K562 (cell line): Measurements from ENCODE around the gene NUP188. TPM values are rescaled to one million over a fixed set of nuclear protein-coding genes. Genes with fewer than 3 reads are reported as not detected.
A peak's percentile ranks its signal among the peaks of the same experiment; 100 is the strongest.

ENCODE experiments used
- ATAC-seq: fragments of 200-7000 bp; cut with Tn5 transposase; 3 replicates; pipeline ENCODE4 v1.9.1; 2020; ENCODE audit warnings: moderate library complexity
- BruUV-seq: library from RNA; stranded (reverse); fragments of 400-500 nt; replicated peaks from 2 replicates; lab custom pipeline; 2021; lab: Mats Ljungman, UMichigan
- CTCF ChIA-PET: fragments of 300-600 bp; formaldehyde crosslinking; extraction: SDS; loops from one replicate; lab custom pipeline; 2021; ENCODE audit warnings: low intra/inter-chr PET ratio; lab: Yijun Ruan, JAX
- POLR2A ChIA-PET: fragments of 300-600, 350-650 bp; sonication (Branson Sonifier 250); formaldehyde crosslinking; extraction: SDS; loops from one replicate; lab custom pipeline; 2021; ENCODE audit warnings: antibody characterized with exemption, inconsistent platforms; lab: Yijun Ruan, JAX
- DNase-seq, 4 experiments: peaks; one replicate each; pipeline versions ENCODE4 v3.0.0 to v3.0.0-alpha.2; 2011 to 2018; ENCODE audit warnings: low spot score in 3 of 4, mixed read lengths in 3 of 4; ENCODE audit errors: extremely low read depth in 1 of 4
- FAIRE-seq: peaks from 2 replicates; lab custom pipeline; 2011; peaks lifted over from hg19 to GRCh38; lab: Jason Lieb, UNC
- H2AFZ ChIP-seq: 2 replicates; pipeline ENCODE4 v1.6.0; 2011; ENCODE audit warnings: low read depth, low read length, control low read depth, inconsistent platforms
- H3K27ac ChIP-seq: fragments of 200-600 bp; 3 replicates; pipeline ENCODE4 v1.8.0; 2011; ENCODE audit warnings: low read depth, mild to moderate bottlenecking, control low read depth, inconsistent platforms, low read length, moderate library complexity, mixed read lengths; ENCODE audit errors: extremely low read depth
- H3K27me3 ChIP-seq, 2 experiments: fragments of 300-600 bp in 1 of 2; 2 replicates in 1 of 2; 3 replicates in 1 of 2; pipeline versions ENCODE4 v1.6.0 to v1.8.0; 2011; ENCODE audit warnings: inconsistent platforms in 2 of 2, low read length in 2 of 2, mild to moderate bottlenecking in 1 of 2, mixed read lengths in 1 of 2, moderate library complexity in 1 of 2; ENCODE audit not compliant: control insufficient read depth in 2 of 2, insufficient read depth in 2 of 2
- H3K36me3 ChIP-seq: fragments of 300-600 bp; 3 replicates; pipeline ENCODE4 v1.8.0; 2011; ENCODE audit warnings: mild to moderate bottlenecking, low read length, inconsistent platforms; ENCODE audit not compliant: control insufficient read depth, insufficient read depth
- H3K4me1 ChIP-seq, 2 experiments: fragments of 200-600 bp in 1 of 2; replicated peaks in 1 of 2; 2 replicates in 1 of 2; 3 replicates in 1 of 2; pipeline versions ENCODE4 v1.5.1 to v1.8.0; 2011; ENCODE audit warnings: inconsistent platforms in 2 of 2, low read length in 2 of 2, mild to moderate bottlenecking in 1 of 2, mixed read lengths in 1 of 2, moderate library complexity in 1 of 2; ENCODE audit not compliant: control insufficient read depth in 2 of 2, insufficient read depth in 2 of 2
- H3K4me2 ChIP-seq: 2 replicates; pipeline ENCODE4 v1.6.1; 2011; ENCODE audit warnings: low read length, control low read depth, inconsistent platforms, mixed read lengths; ENCODE audit not compliant: insufficient read depth
- H3K4me3 ChIP-seq: fragments of 200-600 bp; sonication (generic), shearing (Covaris generic); 2 replicates; pipeline ENCODE4 v1.5.1; 2016; ENCODE audit warnings: control low read depth, inconsistent platforms
- H3K79me2 ChIP-seq: fragments of 200-600 bp; 3 replicates; pipeline ENCODE4 v1.8.0; 2011; ENCODE audit warnings: low read length, inconsistent platforms; ENCODE audit not compliant: control insufficient read depth, insufficient read depth
- H3K9ac ChIP-seq, 2 experiments: 2 replicates each; pipeline versions ENCODE4 v1.6.0 to v1.6.1; 2011; ENCODE audit warnings: low read depth in 2 of 2, low read length in 2 of 2, control low read depth in 1 of 2, inconsistent platforms in 1 of 2, mild to moderate bottlenecking in 1 of 2, mixed read lengths in 1 of 2; ENCODE audit not compliant: insufficient read depth in 1 of 2
- H3K9me1 ChIP-seq: one replicate; pipeline ENCODE4 v1.6.0; 2011; ENCODE audit warnings: inconsistent platforms, mild to moderate bottlenecking, low read length, moderate library complexity; ENCODE audit not compliant: control insufficient read depth, insufficient read depth
- H3K9me3 ChIP-seq: replicated peaks from 2 replicates; pipeline ENCODE4 v1.5.1; 2011; ENCODE audit warnings: low read depth, low read length, inconsistent platforms; ENCODE audit not compliant: control insufficient read depth, insufficient read depth
- H4K20me1 ChIP-seq: replicated peaks from 2 replicates; pipeline ENCODE4 v1.6.1; 2011; ENCODE audit warnings: low read length, inconsistent platforms, mixed read lengths; ENCODE audit not compliant: control insufficient read depth, insufficient read depth
- EGR1 ChIP-seq: fragments of 450-650 bp; conservative IDR thresholded peaks from 2 replicates; pipeline ENCODE4 v1.6.1; 2017; ENCODE audit warnings: mild to moderate bottlenecking
- WGBS: fragments of 100-300 bp; shearing (Covaris generic); methylation state at CpG from one replicate; pipeline ENCODE4 v1.1.6; 2016; ENCODE audit warnings: low coverage, mixed read lengths; ENCODE audit not compliant: insufficient coverage; ENCODE audit errors: missing lambda C conversion rate; 5-methylcytosine and 5-hydroxymethylcytosine counted together
- in situ Hi-C: fragments of 300-500 bp; cut with MboI; formaldehyde crosslinking; loops from 4 replicates; pipeline ENCODE4 v1.15.0; 2018; ENCODE audit warnings: inconsistent platforms, mixed read lengths
- intact Hi-C: fragments of 100-400 bp; cut with micrococcal nuclease; formaldehyde crosslinking; loops from 2 replicates; pipeline ENCODE4 v1.14.2; 2022
- polyA plus RNA-seq, 8 experiments: library from polyadenylated mRNA; depleted of rRNA in 4 of 8; stranded (reverse) in 5 of 8; unstranded in 3 of 8; fragments of >200 nt; fragmentation: Nextera tagmentation in 2 of 8; fragmentation: Illumina TruSeq in 1 of 8; extraction: Ambion mirVana in 2 of 8; extraction: Trizol in 1 of 8; gene quantifications; 2 replicates each; pipeline versions ENCODE4 v1.2.1 to v1.2.3, GENCODE V29; 2011 to 2014; ENCODE audit warnings: inconsistent platforms in 1 of 8, missing spikeins in 1 of 8
- total RNA-seq, 7 experiments: library from RNA; depleted of rRNA in 6 of 7; stranded (reverse); fragments of >200 nt in 6 of 7; fragmentation: Illumina TruSeq in 2 of 7; extraction: Trizol in 2 of 7; gene quantifications; 2 replicates each; pipeline versions ENCODE4 v1.2.1 to v1.2.3, GENCODE V29; 2011 to 2021; ENCODE audit warnings: low replicate concordance in 1 of 7
- TF ChIP-seq, protein P1 (sequence below): fragments of 250-450 bp; sonication (Bioruptor Pico); IDR thresholded peaks from 2 replicates; pipeline ENCODE4 v1.4.0; 2020; ENCODE audit warnings: mild to moderate bottlenecking, moderate library complexity, borderline replicate concordance
- TF ChIP-seq, protein P2 (sequence below), 2 experiments: fragments of 450-650 bp; formaldehyde crosslinking in 1 of 2; IDR thresholded peaks; 2 replicates each; pipeline versions ENCODE4 v1.4.0 to v1.6.1; 2014 to 2020; ENCODE audit warnings: mild to moderate bottlenecking in 2 of 2, borderline replicate concordance in 1 of 2, low read depth in 1 of 2

NUP188 gene
- total and polyA plus RNA-seq, 9 of the 15 experiments (the other 6 are each of a cell fraction or from before 2014, with no cell fraction given): 11.7 to 135 (median 70.6) TPM

DNA sequence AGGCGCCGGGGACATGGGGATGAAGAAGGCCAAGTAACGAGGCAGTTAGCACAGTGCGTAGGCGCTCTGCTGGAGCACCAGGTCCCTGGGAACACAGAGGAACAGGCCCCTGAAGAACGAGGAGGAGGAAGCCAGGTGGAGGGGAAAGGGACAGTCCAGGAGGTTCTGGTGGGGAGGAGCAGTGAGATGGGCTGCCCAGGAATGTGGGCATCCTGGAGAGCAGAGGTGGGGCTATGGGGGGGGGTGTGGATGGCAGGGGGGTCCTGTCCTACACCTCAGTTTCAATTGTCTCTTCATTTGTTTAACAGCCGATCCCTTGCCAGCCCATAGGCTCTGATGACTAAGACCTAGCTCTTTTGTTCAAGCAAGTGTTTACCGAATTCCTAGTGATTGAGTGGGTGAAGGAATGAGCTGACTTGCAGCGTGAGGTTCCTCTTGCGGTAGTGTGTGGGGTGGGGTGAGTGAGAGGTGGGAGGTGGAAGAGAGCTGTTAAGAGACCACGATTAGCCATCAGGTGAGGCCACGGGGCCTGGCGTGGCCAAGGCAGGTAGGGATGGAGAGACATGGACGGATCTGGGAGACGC, 35.1 kb upstream of the NUP188 start:
- Histone ChIP-seq H3K27ac (no peak overlapping the region), H2AFZ (no peak overlapping the region), H3K27me3 (no peaks in the 10 kb centered on the region; a peak in 1 of 5 replicates), H3K4me3 (no peak overlapping the region), H3K4me2 (no peak overlapping the region), H3K4me1 (peaks cover 17 to 48% of the 10 kb centered on the region in 2 experiments), H3K9ac (peak overlapping the region in 1 of 2 experiments; percentile 4; a peak in 2 of 4 replicates), H3K9me3 (no peaks in the 10 kb centered on the region), H3K36me3 (peaks cover 57% of the 10 kb centered on the region; the same call in 2 of the 3 replicates), H4K20me1 (no peaks in the 10 kb centered on the region; the same call in 1 of the 2 replicates), H3K9me1 (no peaks in the 10 kb centered on the region), H3K79me2 (0 out of 3 replicates have a peak, but pooled peaks cover 11% of the 10 kb centered on the region)
- 78% methylated on average over 15 of the region's 15 CpGs for WGBS
- no peak for DNase-seq
- TF ChIP-seq EGR1: peak; percentile 41; the same call in 1 of the 2 replicates
- TF ChIP-seq, protein P1, sequence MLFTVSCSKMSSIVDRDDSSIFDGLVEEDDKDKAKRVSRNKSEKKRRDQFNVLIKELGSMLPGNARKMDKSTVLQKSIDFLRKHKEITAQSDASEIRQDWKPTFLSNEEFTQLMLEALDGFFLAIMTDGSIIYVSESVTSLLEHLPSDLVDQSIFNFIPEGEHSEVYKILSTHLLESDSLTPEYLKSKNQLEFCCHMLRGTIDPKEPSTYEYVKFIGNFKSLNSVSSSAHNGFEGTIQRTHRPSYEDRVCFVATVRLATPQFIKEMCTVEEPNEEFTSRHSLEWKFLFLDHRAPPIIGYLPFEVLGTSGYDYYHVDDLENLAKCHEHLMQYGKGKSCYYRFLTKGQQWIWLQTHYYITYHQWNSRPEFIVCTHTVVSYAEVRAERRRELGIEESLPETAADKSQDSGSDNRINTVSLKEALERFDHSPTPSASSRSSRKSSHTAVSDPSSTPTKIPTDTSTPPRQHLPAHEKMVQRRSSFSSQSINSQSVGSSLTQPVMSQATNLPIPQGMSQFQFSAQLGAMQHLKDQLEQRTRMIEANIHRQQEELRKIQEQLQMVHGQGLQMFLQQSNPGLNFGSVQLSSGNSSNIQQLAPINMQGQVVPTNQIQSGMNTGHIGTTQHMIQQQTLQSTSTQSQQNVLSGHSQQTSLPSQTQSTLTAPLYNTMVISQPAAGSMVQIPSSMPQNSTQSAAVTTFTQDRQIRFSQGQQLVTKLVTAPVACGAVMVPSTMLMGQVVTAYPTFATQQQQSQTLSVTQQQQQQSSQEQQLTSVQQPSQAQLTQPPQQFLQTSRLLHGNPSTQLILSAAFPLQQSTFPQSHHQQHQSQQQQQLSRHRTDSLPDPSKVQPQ: no peak
- TF ChIP-seq, protein P2, sequence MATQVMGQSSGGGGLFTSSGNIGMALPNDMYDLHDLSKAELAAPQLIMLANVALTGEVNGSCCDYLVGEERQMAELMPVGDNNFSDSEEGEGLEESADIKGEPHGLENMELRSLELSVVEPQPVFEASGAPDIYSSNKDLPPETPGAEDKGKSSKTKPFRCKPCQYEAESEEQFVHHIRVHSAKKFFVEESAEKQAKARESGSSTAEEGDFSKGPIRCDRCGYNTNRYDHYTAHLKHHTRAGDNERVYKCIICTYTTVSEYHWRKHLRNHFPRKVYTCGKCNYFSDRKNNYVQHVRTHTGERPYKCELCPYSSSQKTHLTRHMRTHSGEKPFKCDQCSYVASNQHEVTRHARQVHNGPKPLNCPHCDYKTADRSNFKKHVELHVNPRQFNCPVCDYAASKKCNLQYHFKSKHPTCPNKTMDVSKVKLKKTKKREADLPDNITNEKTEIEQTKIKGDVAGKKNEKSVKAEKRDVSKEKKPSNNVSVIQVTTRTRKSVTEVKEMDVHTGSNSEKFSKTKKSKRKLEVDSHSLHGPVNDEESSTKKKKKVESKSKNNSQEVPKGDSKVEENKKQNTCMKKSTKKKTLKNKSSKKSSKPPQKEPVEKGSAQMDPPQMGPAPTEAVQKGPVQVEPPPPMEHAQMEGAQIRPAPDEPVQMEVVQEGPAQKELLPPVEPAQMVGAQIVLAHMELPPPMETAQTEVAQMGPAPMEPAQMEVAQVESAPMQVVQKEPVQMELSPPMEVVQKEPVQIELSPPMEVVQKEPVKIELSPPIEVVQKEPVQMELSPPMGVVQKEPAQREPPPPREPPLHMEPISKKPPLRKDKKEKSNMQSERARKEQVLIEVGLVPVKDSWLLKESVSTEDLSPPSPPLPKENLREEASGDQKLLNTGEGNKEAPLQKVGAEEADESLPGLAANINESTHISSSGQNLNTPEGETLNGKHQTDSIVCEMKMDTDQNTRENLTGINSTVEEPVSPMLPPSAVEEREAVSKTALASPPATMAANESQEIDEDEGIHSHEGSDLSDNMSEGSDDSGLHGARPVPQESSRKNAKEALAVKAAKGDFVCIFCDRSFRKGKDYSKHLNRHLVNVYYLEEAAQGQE (IDR thresholded peaks at IDR 0.05; ENCODE audit: borderline replicate concordance): no peak
- TF ChIP-seq, protein P2 (CRISPR knock-in tag; IDR thresholded peaks at IDR 0.05; ENCODE audit: low read depth): no peak
- ChIA-PET CTCF (no interaction called here), POLR2A (interaction anchor here (1.1 kb wide), 1 partner anchor 17 kb away, joined by 3 read pairs; no protein-coding TSS in a partner anchor)
- intact Hi-C loops: no loop called here
- no peak for ATAC-seq
- in situ Hi-C loops: no loop called here
- FAIRE-seq: no peak
- BruUV-seq: no TSS peak
